Measurements from ENCODE around the gene PCTP. TPM values are rescaled to one million over a fixed set of nuclear protein-coding genes. Genes with fewer than 3 reads are reported as not detected.

Gene PCTP
- total and polyA plus RNA-seq, 5 donors, result 11.9 to 17.6 (median 15.9) TPM

GRCh38 chr17:55757659-55758058 lies 6.8 kb downstream of the PCTP start:
- intact Hi-C loops (cut with DNase I), result no loop called here
- WGBS, result 99% methylated on average over 1 of the region's 1 CpG
- H3K4me3 ChIP-seq (ENCODE audit: low read length), result no peak overlapping the region
- H3K27me3 ChIP-seq (ENCODE audit: control insufficient read depth, insufficient read depth), result no peaks in the 10 kb centered on the region
- no peaks in the 10 kb centered on the region for H3K9me3 ChIP-seq (ENCODE audit: control insufficient read depth, low read length)
- H3K4me1 ChIP-seq (ENCODE audit: control insufficient read depth, insufficient read depth, low read length), result peaks cover 6% of the 10 kb centered on the region
- no peak overlapping the region for H3K27ac ChIP-seq (ENCODE audit: low read length)
- DNase-seq, result no peak
- ATAC-seq, result no peak

DNA sequence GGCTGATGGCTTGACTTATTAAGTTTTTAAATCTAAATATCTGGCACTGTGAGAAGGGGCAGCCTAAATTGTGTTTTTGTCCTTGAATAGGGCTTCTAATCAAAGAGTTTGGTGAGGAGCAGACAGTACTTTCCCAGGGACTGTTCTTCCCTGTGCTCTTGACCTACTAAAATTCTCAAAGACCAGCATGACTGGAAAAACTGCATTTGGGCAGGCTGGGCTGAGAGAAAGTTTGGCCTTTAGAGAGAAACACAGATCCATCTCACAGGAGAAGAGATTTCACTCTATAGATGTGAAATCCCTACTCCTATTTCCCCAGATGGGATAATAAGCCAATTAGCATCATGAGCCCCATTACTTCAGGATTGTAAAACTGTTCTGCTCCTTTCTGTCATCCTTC lies 7.3 kb downstream of the PCTP start:
- no peak for ATAC-seq
- Histone ChIP-seq H3K4me1 (ENCODE audit: control insufficient read depth, insufficient read depth, low read length) (peaks cover 6% of the 10 kb centered on the region), H3K9me3 (ENCODE audit: control insufficient read depth, low read length) (no peaks in the 10 kb centered on the region), H3K27me3 (ENCODE audit: control insufficient read depth, insufficient read depth) (no peaks in the 10 kb centered on the region), H3K27ac (ENCODE audit: low read length) (no peak overlapping the region), H3K4me3 (ENCODE audit: low read length) (no peak overlapping the region)
- intact Hi-C loops (cut with DNase I), result no loop called here
- no peak for DNase-seq

- DNase-seq (peak in 1 of 3 donors; percentile 55), ATAC-seq (peak; percentile 51 to 76)
- WGBS, result 41% methylated on average over 3 of the region's 3 CpGs
- H3K9me3 ChIP-seq (ENCODE audit: control insufficient read depth, low read length), result no peaks in the 10 kb centered on the region
- H3K4me1 ChIP-seq (ENCODE audit: control insufficient read depth, insufficient read depth, low read length), result peaks cover 7% of the 10 kb centered on the region
- H3K27me3 ChIP-seq (ENCODE audit: control insufficient read depth, insufficient read depth), result no peaks in the 10 kb centered on the region
- no peak overlapping the region for H3K27ac ChIP-seq (ENCODE audit: low read length)
- H3K4me3 ChIP-seq (ENCODE audit: low read length), result no peak overlapping the region
- intact Hi-C loops (cut with DNase I), result no loop called here
Measured at GRCh38 chr17:55760643-55761355, 9.9 kb downstream of the PCTP start.

- DNase-seq (no peak), ATAC-seq (no peak)
- H3K9me3 ChIP-seq (ENCODE audit: control insufficient read depth, low read length), result no peaks in the 10 kb centered on the region
- intact Hi-C loops (cut with DNase I), result no loop called here
- H3K27ac ChIP-seq (ENCODE audit: low read length), result no peak overlapping the region
- H3K4me3 ChIP-seq (ENCODE audit: low read length), result no peak overlapping the region
- H3K4me1 ChIP-seq (ENCODE audit: control insufficient read depth, insufficient read depth, low read length), result peaks cover 7% of the 10 kb centered on the region
- 95% methylated on average over 6 of the region's 6 CpGs for WGBS
- H3K27me3 ChIP-seq (ENCODE audit: control insufficient read depth, insufficient read depth), result no peaks in the 10 kb centered on the region
Measured at GRCh38 chr17:55762086-55762858, 11.4 kb downstream of the PCTP start.

DNA sequence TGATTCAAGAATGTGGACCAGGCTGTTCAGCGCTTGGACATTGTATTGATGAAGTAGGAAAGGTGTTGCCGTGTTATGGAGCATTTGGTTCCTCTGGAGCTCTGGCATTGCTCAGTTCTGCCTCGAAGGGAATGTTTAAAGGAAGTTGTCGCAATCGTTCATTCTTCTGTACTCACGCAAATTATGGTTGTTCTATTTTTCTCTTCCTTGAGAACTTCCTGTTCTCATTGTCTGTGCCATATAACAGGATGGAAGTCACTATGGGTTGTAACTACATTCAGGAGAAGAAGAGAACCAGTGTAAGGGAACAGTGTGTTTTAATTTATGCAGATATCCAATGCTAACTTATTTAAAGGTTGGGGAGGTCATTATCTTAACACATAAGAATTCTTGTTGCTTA lies 13.0 kb downstream of the PCTP start:
- DNase-seq (no peak), ATAC-seq (peak in 1 of 2 donors; percentile 50)
- Histone ChIP-seq H3K27me3 (ENCODE audit: control insufficient read depth, insufficient read depth) (no peaks in the 10 kb centered on the region), H3K4me3 (ENCODE audit: low read length) (no peak overlapping the region), H3K27ac (ENCODE audit: low read length) (no peak overlapping the region), H3K9me3 (ENCODE audit: control insufficient read depth, low read length) (no peaks in the 10 kb centered on the region), H3K4me1 (ENCODE audit: control insufficient read depth, insufficient read depth, low read length) (peaks cover 5% of the 10 kb centered on the region)
- intact Hi-C loops (cut with DNase I), result no loop called here
- WGBS, result 55% methylated on average over 6 of the region's 6 CpGs

- H3K9me3 ChIP-seq (ENCODE audit: control insufficient read depth, low read length), result no peaks in the 10 kb centered on the region
- ATAC-seq (no peak), DNase-seq (no peak)
- WGBS, result 91% methylated on average over 4 of the region's 4 CpGs
- no peak overlapping the region for H3K27ac ChIP-seq (ENCODE audit: low read length)
- H3K4me3 ChIP-seq (ENCODE audit: low read length), result no peak overlapping the region
- intact Hi-C loops (cut with DNase I), result no loop called here
- H3K4me1 ChIP-seq (ENCODE audit: control insufficient read depth, insufficient read depth, low read length), result peaks cover 12% of the 10 kb centered on the region
- no peaks in the 10 kb centered on the region for H3K27me3 ChIP-seq (ENCODE audit: control insufficient read depth, insufficient read depth)
Measured at GRCh38 chr17:55764610-55765009, 13.8 kb downstream of the PCTP start.

DNA sequence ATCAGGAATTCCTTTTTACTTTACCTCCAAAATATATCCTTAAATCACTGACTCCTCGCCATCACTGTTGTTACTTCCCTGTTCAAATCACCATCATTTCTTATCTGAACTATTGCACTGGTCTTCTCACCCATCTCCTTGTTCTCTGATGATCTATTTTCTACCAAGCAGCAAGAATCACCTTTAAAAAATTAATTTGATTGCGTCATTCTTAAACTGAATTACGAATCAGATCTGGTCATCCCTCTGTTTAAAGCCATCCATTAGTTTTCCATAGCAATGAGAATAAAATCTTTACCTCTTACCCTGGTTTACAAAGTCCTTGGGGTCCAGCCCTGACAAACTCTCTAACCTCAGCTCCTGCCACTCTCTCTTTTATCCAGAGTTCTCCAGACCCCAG lies 14.6 kb downstream of the PCTP start:
- H3K4me3 ChIP-seq (ENCODE audit: low read length), result no peak overlapping the region
- intact Hi-C loops (cut with DNase I), result no loop called here
- DNase-seq, result no peak
- ATAC-seq, result no peak
- H3K4me1 ChIP-seq (ENCODE audit: control insufficient read depth, insufficient read depth, low read length), result peaks cover 12% of the 10 kb centered on the region
- H3K27me3 ChIP-seq (ENCODE audit: control insufficient read depth, insufficient read depth), result no peaks in the 10 kb centered on the region
- no peaks in the 10 kb centered on the region for H3K9me3 ChIP-seq (ENCODE audit: control insufficient read depth, low read length)
- 98% methylated on average over 3 of the region's 3 CpGs for WGBS
- no peak overlapping the region for H3K27ac ChIP-seq (ENCODE audit: low read length)

DNA sequence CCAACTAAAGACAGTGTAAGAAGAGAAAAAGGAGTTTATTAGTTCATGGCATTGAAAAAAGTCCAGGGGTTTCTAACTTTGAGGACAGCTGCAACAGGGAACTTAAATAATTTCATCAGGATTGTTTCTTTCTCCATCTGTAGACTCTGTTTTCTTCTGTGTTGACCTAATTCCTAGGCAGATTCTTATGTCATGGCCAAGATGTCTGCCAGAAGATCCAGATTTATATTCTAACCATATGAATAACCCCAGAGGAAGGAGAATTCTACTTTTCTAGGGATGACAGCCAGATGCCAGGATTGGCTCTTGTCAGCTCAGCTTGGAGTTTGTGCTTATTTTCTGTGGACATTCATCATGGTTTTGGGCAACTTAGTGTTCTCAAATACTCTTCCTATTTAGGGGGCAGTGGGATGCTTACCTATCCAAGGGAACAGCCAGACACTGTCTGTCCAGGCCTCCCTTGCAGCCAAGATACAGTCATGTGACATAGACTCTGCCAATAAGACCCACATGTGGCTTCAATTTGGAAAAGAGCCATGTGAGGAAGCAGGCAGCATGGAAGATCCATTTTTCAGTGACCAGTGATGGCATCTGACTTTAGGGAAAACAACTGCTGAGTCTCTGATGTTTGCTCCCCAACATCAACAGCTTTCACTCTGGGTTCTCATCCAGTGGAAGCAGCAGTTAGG lies 18.2 kb downstream of the PCTP start:
- Histone ChIP-seq H3K27me3 (ENCODE audit: control insufficient read depth, insufficient read depth) (no peaks in the 10 kb centered on the region), H3K27ac (ENCODE audit: low read length) (peak overlapping the region; percentile 51), H3K4me1 (ENCODE audit: control insufficient read depth, insufficient read depth, low read length) (peaks cover 7% of the 10 kb centered on the region), H3K9me3 (ENCODE audit: control insufficient read depth, low read length) (no peaks in the 10 kb centered on the region), H3K4me3 (ENCODE audit: low read length) (no peak overlapping the region)
- intact Hi-C loops (cut with DNase I), result loop anchor here in 1 of 4 donors (2.0 kb wide), 1 partner anchor 242 kb away; no protein-coding TSS in a partner anchor
- DNase-seq (no peak), ATAC-seq (no peak)

DNA sequence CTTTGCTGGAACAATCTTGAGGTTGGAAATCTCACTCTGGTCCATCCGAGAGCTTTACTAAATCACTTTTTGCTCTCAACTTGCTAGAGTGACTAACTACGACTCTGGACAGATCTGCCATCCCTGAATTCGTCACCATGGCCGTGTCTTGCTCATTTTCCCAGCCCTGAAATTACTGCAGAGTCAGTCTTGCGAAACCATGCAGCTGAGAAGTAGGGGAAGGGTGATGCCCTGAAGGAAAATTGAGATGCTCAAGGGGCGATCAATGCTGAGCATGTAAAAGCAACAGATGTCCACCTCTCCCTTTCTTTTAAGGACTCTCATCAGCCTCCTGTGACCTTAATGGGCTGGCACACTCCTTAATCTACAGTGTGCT lies 18.8 kb downstream of the PCTP start:
- ATAC-seq, result peak; percentile 47 to 48
- H3K4me1 ChIP-seq (ENCODE audit: control insufficient read depth, insufficient read depth, low read length), result peaks cover 7% of the 10 kb centered on the region
- no peaks in the 10 kb centered on the region for H3K27me3 ChIP-seq (ENCODE audit: control insufficient read depth, insufficient read depth)
- peak overlapping the region; percentile 51 for H3K27ac ChIP-seq (ENCODE audit: low read length)
- DNase-seq, result peak in 1 of 3 donors; percentile 37
- H3K9me3 ChIP-seq (ENCODE audit: control insufficient read depth, low read length), result no peaks in the 10 kb centered on the region
- no peak overlapping the region for H3K4me3 ChIP-seq (ENCODE audit: low read length)
- intact Hi-C loops (cut with DNase I), result loop anchor here in 1 of 4 donors (2.0 kb wide), 1 partner anchor 243 kb away; no protein-coding TSS in a partner anchor
- WGBS, result 76% methylated on average over 6 of the region's 6 CpGs

DNA sequence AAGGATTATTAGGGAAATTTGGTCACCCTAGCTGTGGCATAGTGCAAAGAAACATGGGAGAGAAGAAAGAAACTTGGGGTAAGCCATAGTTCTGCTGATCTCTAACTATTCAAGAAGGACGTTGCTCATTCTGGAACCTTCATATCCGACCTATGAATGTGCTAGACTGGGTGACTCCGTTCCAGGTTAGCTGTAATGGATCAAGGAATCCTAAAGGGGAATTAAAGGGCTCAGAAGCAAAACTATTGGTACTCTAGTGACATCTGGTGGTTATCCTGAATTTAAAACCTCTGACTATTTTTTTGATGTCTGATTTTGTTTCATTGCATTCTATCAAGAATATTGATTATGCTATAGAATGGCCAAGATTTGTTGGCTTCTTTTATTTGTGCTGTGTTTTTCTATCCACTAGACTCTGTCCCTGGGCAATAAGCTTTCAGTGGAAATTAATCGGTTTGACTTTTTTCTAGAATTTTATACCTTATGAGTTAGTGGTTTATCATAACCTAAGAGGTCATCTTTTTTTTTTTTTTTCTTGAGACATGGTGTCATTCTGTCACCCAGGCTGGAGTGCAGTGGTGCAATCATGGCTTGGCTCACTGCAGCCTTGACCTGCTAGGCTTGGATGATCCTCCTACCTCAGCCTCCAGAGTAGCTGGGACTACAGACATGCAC lies 19.5 kb downstream of the PCTP start:
- peak; percentile 73 to 81 for ATAC-seq

More for the DNA sequence above, 19.5 kb downstream of the PCTP start:
- Histone ChIP-seq H3K27ac (ENCODE audit: low read length) (no peak overlapping the region), H3K9me3 (ENCODE audit: control insufficient read depth, low read length) (no peaks in the 10 kb centered on the region), H3K4me1 (ENCODE audit: control insufficient read depth, insufficient read depth, low read length) (peaks cover 7% of the 10 kb centered on the region), H3K27me3 (ENCODE audit: control insufficient read depth, insufficient read depth) (no peaks in the 10 kb centered on the region), H3K4me3 (ENCODE audit: low read length) (no peak overlapping the region)
- whole genome bisulfite sequencing, result 40% methylated on average over 4 of the region's 4 CpGs
- no peak for DNase-seq
- intact Hi-C loops (cut with DNase I), result loop anchor here in 3 of 4 donors (2.0 to 5.0 kb wide), 3 partner anchors 53 to 244 kb away; no protein-coding TSS in a partner anchor

All from right cardiac atrium (tissue), 5 donors.